HepG2 (cell line): ENCODE data around the gene ALCAM. TPM values are rescaled to one million over a fixed set of nuclear protein-coding genes. Genes with fewer than 3 reads are reported as not detected.

ENCODE experiments used
- CEBPG ChIP-seq: IDR thresholded peaks from 2 replicates; pipeline ENCODE4 v1.6.1; 2016
- CREB3 ChIP-seq: sonication (generic); formaldehyde crosslinking; IDR thresholded peaks from 2 replicates; pipeline ENCODE4 v1.5.0; 2020; ENCODE audit warnings: missing genetic modification reagents
- FOXJ3 ChIP-seq: sonication (generic); formaldehyde crosslinking; IDR thresholded peaks from 2 replicates; pipeline ENCODE4 v1.4.0; 2020; ENCODE audit warnings: missing genetic modification reagents, mild to moderate bottlenecking, borderline replicate concordance
- FUBP1 ChIP-seq: sonication (generic); formaldehyde crosslinking; IDR thresholded peaks from 2 replicates; pipeline ENCODE4 v1.5.1; 2020; ENCODE audit warnings: missing genetic modification reagents, mild to moderate bottlenecking, borderline replicate concordance
- HNF4A ChIP-seq: sonication (generic); formaldehyde crosslinking; IDR thresholded peaks from 2 replicates; pipeline ENCODE4 v1.4.0; 2020; ENCODE audit warnings: missing genetic modification reagents
- HOXA3 ChIP-seq: sonication (generic); formaldehyde crosslinking; IDR thresholded peaks from 2 replicates; pipeline ENCODE4 v1.5.0; 2020; ENCODE audit warnings: missing genetic modification reagents
- MAFF ChIP-seq: IDR thresholded peaks from 2 replicates; pipeline ENCODE4 v1.6.1; 2011; ENCODE audit warnings: low read depth, low read length, improper control_type of control experiment
- NFRKB ChIP-seq: fragments of 450-650 bp; IDR thresholded peaks from 2 replicates; pipeline ENCODE4 v1.6.1; 2017
- PAF1 ChIP-seq: IDR thresholded peaks from 2 replicates; pipeline ENCODE4 v1.6.1; 2016; ENCODE audit warnings: missing genetic modification reagents, missing compliant biosample characterization
- PATZ1 ChIP-seq: sonication (generic); formaldehyde crosslinking; IDR thresholded peaks from 2 replicates; pipeline ENCODE4 v1.4.0; 2020; ENCODE audit warnings: missing genetic modification reagents
- PLRG1 ChIP-seq: fragments of 450-650 bp; conservative IDR thresholded peaks from 2 replicates; pipeline ENCODE4 v1.6.1; 2016
- POLR2A ChIP-seq, 2 experiments: IDR thresholded peaks; 2 replicates each; pipeline ENCODE4 v1.6.1; 2011; ENCODE audit warnings: low read depth in 2 of 2, low read length in 2 of 2, mild to moderate bottlenecking in 1 of 2, moderate library complexity in 1 of 2; ENCODE audit not compliant: insufficient read depth in 1 of 2
- POLR2AphosphoS5 ChIP-seq: IDR thresholded peaks from 2 replicates; pipeline ENCODE4 v1.6.1; 2012; ENCODE audit warnings: low read depth, low read length
- RBFOX2 ChIP-seq: fragments of 200-400 bp; formaldehyde crosslinking; IDR thresholded peaks from 2 replicates; pipeline ENCODE4 v1.6.1; 2017; ENCODE audit warnings: low read depth, mild to moderate bottlenecking, low read length
- SNAI1 ChIP-seq: sonication (generic); formaldehyde crosslinking; IDR thresholded peaks from 2 replicates; pipeline ENCODE4 v1.5.0; 2020; ENCODE audit warnings: mild to moderate bottlenecking, missing genetic modification reagents, borderline replicate concordance
- SP5 ChIP-seq: IDR thresholded peaks from 2 replicates; pipeline ENCODE4 v1.6.1; 2016; ENCODE audit warnings: low read depth, borderline replicate concordance
- TRIM24 ChIP-seq: sonication (generic); formaldehyde crosslinking; IDR thresholded peaks from 2 replicates; pipeline ENCODE4 v1.8.0; 2022; ENCODE audit warnings: mild to moderate bottlenecking, missing genetic modification reagents
- XRCC5 ChIP-seq: fragments of 200-400 bp; formaldehyde crosslinking; optimal IDR thresholded peaks from 2 replicates; pipeline ENCODE3; 2017; ENCODE audit warnings: mild to moderate bottlenecking, low read length
- ZBTB26 ChIP-seq: IDR thresholded peaks from 2 replicates; pipeline ENCODE4 v1.6.1; 2016; ENCODE audit warnings: missing compliant biosample characterization, missing genetic modification reagents, borderline replicate concordance
- ZNF143 ChIP-seq: sonication (generic); formaldehyde crosslinking; IDR thresholded peaks from 2 replicates; pipeline ENCODE4 v1.4.0; 2020; ENCODE audit warnings: missing genetic modification reagents
- ZNF264 ChIP-seq: sonication (generic); formaldehyde crosslinking; IDR thresholded peaks from 2 replicates; pipeline ENCODE4 v1.4.0; 2020; ENCODE audit warnings: missing genetic modification reagents
- ZNF282 ChIP-seq: fragments of 450-650 bp; IDR thresholded peaks from 2 replicates; pipeline ENCODE4 v1.6.1; 2018; ENCODE audit not compliant: partially characterized antibody
- ZNF484 ChIP-seq: sonication (generic); formaldehyde crosslinking; IDR thresholded peaks from 2 replicates; pipeline ENCODE4 v1.5.1; 2020; ENCODE audit warnings: mild to moderate bottlenecking, low read depth, missing genetic modification reagents, borderline replicate concordance
- ZNF619 ChIP-seq: sonication (generic); formaldehyde crosslinking; IDR thresholded peaks from 2 replicates; pipeline ENCODE4 v1.4.0; 2020; ENCODE audit warnings: mild to moderate bottlenecking, missing genetic modification reagents
- ZNF629 ChIP-seq: sonication (generic); formaldehyde crosslinking; conservative IDR thresholded peaks from 2 replicates; pipeline ENCODE4 v1.5.0; 2020; ENCODE audit warnings: missing genetic modification reagents
- ZNF7 ChIP-seq: IDR thresholded peaks from 2 replicates; pipeline ENCODE4 v1.6.1; 2016; ENCODE audit warnings: missing biosample characterization, missing genetic modification reagents
- ZNF782 ChIP-seq: sonication (generic); formaldehyde crosslinking; IDR thresholded peaks from 2 replicates; pipeline ENCODE4 v1.4.0; 2020; ENCODE audit warnings: missing genetic modification reagents, mild to moderate bottlenecking, borderline replicate concordance
- ZNF891 ChIP-seq: sonication (generic); formaldehyde crosslinking; IDR thresholded peaks from 2 replicates; pipeline ENCODE4 v1.5.0; 2020; ENCODE audit warnings: mild to moderate bottlenecking, missing genetic modification reagents
- ZSCAN12 ChIP-seq: sonication (generic); formaldehyde crosslinking; IDR thresholded peaks from 2 replicates; pipeline ENCODE4 v1.9.0; 2021; ENCODE audit warnings: mild to moderate bottlenecking, missing genetic modification reagents
- polyA plus RNA-seq, 8 experiments: library from polyadenylated mRNA; depleted of rRNA in 3 of 8; stranded (reverse) in 7 of 8; unstranded in 1 of 8; fragments of >200 nt; fragmentation: Illumina TruSeq in 4 of 8; extraction: Trizol in 4 of 8; gene quantifications; 2 replicates each; pipeline versions ENCODE4 v1.2.1 to v1.2.3, GENCODE V29; 2011 to 2016; ENCODE audit warnings: low read depth in 4 of 8, missing spikeins in 1 of 8, mixed read lengths in 1 of 8; ENCODE audit not compliant: insufficient read depth in 1 of 8
- total RNA-seq, 5 experiments: library from RNA; depleted of rRNA; stranded (reverse); fragments of >200 nt; fragmentation: Illumina TruSeq; extraction: Trizol; gene quantifications; 2 replicates each; pipeline ENCODE4 v1.2.3, GENCODE V29; 2016; ENCODE audit warnings: low read depth in 1 of 5

ALCAM gene
- total and polyA plus RNA-seq, 2 of the 13 experiments (the other 11 are each of a cell fraction or from before 2014, with no cell fraction given), result 26.0 to 33.1 TPM

- TF ChIP-seq NFRKB, result no peak
- no peak for TF ChIP-seq ZNF7 (CRISPR knock-in tag)
- no peak for TF ChIP-seq FUBP1
- TF ChIP-seq ZNF629 (CRISPR knock-in tag), result no peak
- TF ChIP-seq ZBTB26 (CRISPR knock-in tag), result no peak
- TF ChIP-seq HNF4A (CRISPR knock-in tag), result no peak
- TF ChIP-seq SNAI1 (CRISPR knock-in tag), result no peak
- TF ChIP-seq PATZ1 (CRISPR knock-in tag), result 0 out of 2 replicates have a peak, but pooled peaks have one; percentile 11
- no peak for TF ChIP-seq MAFF
- TF ChIP-seq FOXJ3, result no peak
- TF ChIP-seq HOXA3 (CRISPR knock-in tag), result no peak
- TF ChIP-seq ZSCAN12 (CRISPR knock-in tag), result no peak
- TF ChIP-seq CREB3 (CRISPR knock-in tag), result no peak
- TF ChIP-seq ZNF619 (CRISPR knock-in tag), result no peak
- no peak for TF ChIP-seq PAF1 (CRISPR knock-in tag)
- TF ChIP-seq PLRG1, result no peak
- no peak for TF ChIP-seq TRIM24 (CRISPR knock-in tag)
- TF ChIP-seq ZNF484 (CRISPR knock-in tag), result no peak
- no peak for TF ChIP-seq ZNF891 (CRISPR knock-in tag)
- TF ChIP-seq RBFOX2, result no peak
- TF ChIP-seq ZNF282, result no peak
- no peak for TF ChIP-seq ZNF782 (CRISPR knock-in tag)
- no peak for TF ChIP-seq SP5 (CRISPR knock-in tag)
- no peak for TF ChIP-seq ZNF143 (CRISPR knock-in tag)
- TF ChIP-seq POLR2AphosphoS5, result no peak
- TF ChIP-seq POLR2A (IDR thresholded peaks at IDR 0.05; ENCODE audit: insufficient read depth in 1 of 2, low read depth in 2 of 2, low read length in 2 of 2), result peak in 1 of 2 experiments; percentile 38; a peak in 1 of 4 replicates
- TF ChIP-seq CEBPG (CRISPR knock-in tag), result no peak
- TF ChIP-seq XRCC5, result no peak
- no peak for TF ChIP-seq ZNF264 (CRISPR knock-in tag)
These were observed 137.8 kb downstream of the ALCAM start (continued) for GRCh38 chr3:105504440-105504951.
